GM19452 (cell line): ENCODE data around the gene CD82.
A peak's percentile ranks its signal among the peaks of the same experiment; 100 is the strongest.

Experiments used
- ATAC-seq: cut with Tn5 transposase; IDR thresholded peaks from one replicate; pipeline ENCODE4 v1.9.1; 2021; ENCODE audit not compliant: unreplicated experiment

The CD82 gene

GRCh38 chr11:44614281-44614775 lies 48.9 kb downstream of the CD82 start:
- no peak for ATAC-seq

- ATAC-seq = no peak
Observed at GRCh38 chr11:44615041-44615755, 49.7 kb downstream of the CD82 start.

- ATAC-seq = no peak
Observed at GRCh38 chr11:44615913-44616791, 50.7 kb downstream of the CD82 start.

- ATAC-seq = no peak
Observed at GRCh38 chr11:44617671-44618461, 52.4 kb downstream of the CD82 start.

- ATAC-seq = no peak
Observed at GRCh38 chr11:44618561-44619425, 53.3 kb downstream of the CD82 start.

- no peak for ATAC-seq
Observed at GRCh38 chr11:44620328-44620725, 54.9 kb downstream of the CD82 start.

- ATAC-seq = no peak
Observed at GRCh38 chr11:44621140-44621681, 55.7 kb downstream of the CD82 start.

GRCh38 chr11:44621784-44622183 lies 56.3 kb downstream of the CD82 start:
- no peak for ATAC-seq

- no peak for ATAC-seq
Observed at GRCh38 chr11:44622190-44622650, 56.8 kb downstream of the CD82 start.

GRCh38 chr11:44622721-44623258 lies 57.3 kb downstream of the CD82 start:
- no peak for ATAC-seq

GRCh38 chr11:44623341-44623730 lies 57.9 kb downstream of the CD82 start:
- no peak for ATAC-seq

GRCh38 chr11:44623731-44624491 lies 58.4 kb downstream of the CD82 start:
- no peak for ATAC-seq

GRCh38 chr11:44624761-44625221 lies 59.3 kb downstream of the CD82 start:
- ATAC-seq = no peak

- ATAC-seq = no peak
Observed at GRCh38 chr11:44625759-44626523, 60.5 kb downstream of the CD82 start.

- ATAC-seq = no peak
Observed at GRCh38 chr11:44626645-44627044, 61.2 kb downstream of the CD82 start.

GRCh38 chr11:44627165-44627789 lies 61.8 kb downstream of the CD82 start:
- ATAC-seq = no peak

- ATAC-seq = peak; percentile 55
Observed at GRCh38 chr11:44627911-44628729, 62.7 kb downstream of the CD82 start.
